Raji (cell line): Measurements from ENCODE around the gene KCNB1.

Experiments
- POLR2A ChIP-seq: IDR thresholded peaks from 2 replicates; pipeline ENCODE4 v1.6.1; 2011; ENCODE audit warnings: low read depth, low read length, control low read depth; ENCODE audit not compliant: insufficient read depth

The KCNB1 gene

GRCh38 chr20:49400410-49400809 is 82.1 kb downstream of the KCNB1 start:
- no peak for TF ChIP-seq POLR2A

- no peak for TF ChIP-seq POLR2A
Observed at GRCh38 chr20:49399329-49399728, 83.1 kb downstream of the KCNB1 start.

- no peak for TF ChIP-seq POLR2A
Observed at GRCh38 chr20:49398401-49399144, 83.9 kb downstream of the KCNB1 start.

- no peak for TF ChIP-seq POLR2A
Observed at GRCh38 chr20:49397525-49397924, 84.9 kb downstream of the KCNB1 start.

GRCh38 chr20:49396230-49396629 is 86.2 kb downstream of the KCNB1 start:
- TF ChIP-seq POLR2A, result no peak

- no peak for TF ChIP-seq POLR2A
Observed at GRCh38 chr20:49395659-49396058, 86.8 kb downstream of the KCNB1 start.

- TF ChIP-seq POLR2A, result no peak
Observed at GRCh38 chr20:49395183-49395582, 87.3 kb downstream of the KCNB1 start.

GRCh38 chr20:49394757-49395156 is 87.7 kb downstream of the KCNB1 start:
- TF ChIP-seq POLR2A, result no peak

- TF ChIP-seq POLR2A, result no peak
Observed at GRCh38 chr20:49394264-49394663, 88.2 kb downstream of the KCNB1 start.

GRCh38 chr20:49393803-49394202 is 88.7 kb downstream of the KCNB1 start:
- TF ChIP-seq POLR2A, result no peak

- no peak for TF ChIP-seq POLR2A
Observed at GRCh38 chr20:49392745-49393144, 89.7 kb downstream of the KCNB1 start.

GRCh38 chr20:49391404-49392245 is 90.8 kb downstream of the KCNB1 start:
- TF ChIP-seq POLR2A, result no peak

GRCh38 chr20:49389854-49390253 is 92.6 kb downstream of the KCNB1 start:
- TF ChIP-seq POLR2A, result no peak

GRCh38 chr20:49388744-49389143 is 93.7 kb downstream of the KCNB1 start:
- TF ChIP-seq POLR2A, result no peak

- TF ChIP-seq POLR2A, result no peak
Observed at GRCh38 chr20:49387581-49387939, 94.9 kb downstream of the KCNB1 start.

- TF ChIP-seq POLR2A, result no peak
Observed at GRCh38 chr20:49386848-49387580, 95.5 kb downstream of the KCNB1 start.

- no peak for TF ChIP-seq POLR2A
Observed at GRCh38 chr20:49385465-49385864, 97.0 kb downstream of the KCNB1 start.
